GM23338 (cell line): Measurements from ENCODE around the gene ZCCHC14. TPM values are rescaled to one million over a fixed set of nuclear protein-coding genes. Genes with fewer than 3 reads are reported as not detected.

ENCODE experiments used
- ATAC-seq: fragments of 200-7000 bp; cut with Tn5 transposase; 3 replicates; pipeline ENCODE4 v1.9.1; 2020
- DNase-seq: peaks from one replicate; pipeline ENCODE4 v3.0.0-alpha.2; 2015; ENCODE audit warnings: low spot score
- H2AFZ ChIP-seq: fragments of 200-600 bp; sonication (generic); 2 replicates; pipeline ENCODE4 v1.8.0; 2016; ENCODE audit warnings: antibody characterized with exemption, mild to moderate bottlenecking, moderate library complexity
- H3F3A ChIP-seq: fragments of 200-600 bp; sonication (generic); replicated peaks from 2 replicates; pipeline ENCODE4 v1.8.0; 2017; ENCODE audit warnings: antibody characterized with exemption, mixed run types, low read depth
- H3K27ac ChIP-seq: fragments of 200-600 bp; sonication (generic); 2 replicates; pipeline ENCODE4 v1.6.1; 2016; ENCODE audit warnings: low read depth
- H3K27me3 ChIP-seq: fragments of 200-600 bp; sonication (generic); 2 replicates; pipeline ENCODE4 v1.8.0; 2016; ENCODE audit warnings: mild to moderate bottlenecking, mixed run types, moderate library complexity; ENCODE audit not compliant: insufficient read depth
- H3K36me3 ChIP-seq: fragments of 200-600 bp; sonication (generic); 2 replicates; pipeline ENCODE4 v1.8.0; 2016; ENCODE audit warnings: mild to moderate bottlenecking; ENCODE audit not compliant: insufficient read depth
- H3K4me1 ChIP-seq: fragments of 200-600 bp; sonication (generic); 2 replicates; pipeline ENCODE4 v1.8.0; 2016; ENCODE audit warnings: mild to moderate bottlenecking, moderate library complexity; ENCODE audit not compliant: insufficient read depth
- H3K4me2 ChIP-seq: fragments of 200-600 bp; sonication (generic); 2 replicates; pipeline ENCODE4 v1.7.1; 2017; ENCODE audit warnings: mixed run types
- H3K4me3 ChIP-seq: fragments of 200-600 bp; sonication (generic); 2 replicates; pipeline ENCODE4 v1.6.1; 2016; ENCODE audit warnings: mixed run types
- H3K79me2 ChIP-seq: fragments of 200-600 bp; sonication (generic); replicated peaks from 2 replicates; pipeline ENCODE4 v1.8.0; 2017; ENCODE audit warnings: mild to moderate bottlenecking; ENCODE audit not compliant: insufficient read depth
- H3K9me2 ChIP-seq: fragments of 200-600 bp; sonication (generic); 2 replicates; pipeline ENCODE4 v1.8.0; 2017; ENCODE audit not compliant: insufficient read depth
- H4K20me1 ChIP-seq: fragments of 200-600 bp; sonication (generic); replicated peaks from 2 replicates; pipeline ENCODE4 v1.8.0; 2017; ENCODE audit warnings: mild to moderate bottlenecking; ENCODE audit not compliant: insufficient read depth
- H3K27ac Mint-ChIP-seq: 2 replicates; pipeline ENCODE4 v1.8.0; 2020; ENCODE audit warnings: inconsistent platforms, mild to moderate bottlenecking, moderate library complexity, mixed read lengths
- H3K27me3 Mint-ChIP-seq: 3 replicates; pipeline ENCODE4 v1.8.0; 2022; ENCODE audit warnings: low read depth, mild to moderate bottlenecking, moderate library complexity, mixed read lengths, inconsistent platforms; ENCODE audit not compliant: insufficient read depth, poor library complexity
- H3K36me3 Mint-ChIP-seq: 3 replicates; pipeline ENCODE4 v1.8.0; 2021; ENCODE audit warnings: low read depth, mild to moderate bottlenecking, inconsistent platforms, moderate library complexity, mixed read lengths
- H3K4me1 Mint-ChIP-seq: 3 replicates; pipeline ENCODE4 v1.8.0; 2020; ENCODE audit warnings: mild to moderate bottlenecking, inconsistent platforms, mixed read lengths
- H3K4me3 Mint-ChIP-seq: 3 replicates; pipeline ENCODE4 v1.8.0; 2021; ENCODE audit warnings: moderate library complexity, mild to moderate bottlenecking, inconsistent platforms, mixed read lengths
- H3K9me3 Mint-ChIP-seq: 3 replicates; pipeline ENCODE4 v1.8.0; 2020; ENCODE audit warnings: moderate library complexity, mild to moderate bottlenecking, inconsistent platforms, mixed read lengths
- CREB1 ChIP-seq: fragments of 250-450 bp; sonication (Bioruptor Pico); IDR thresholded peaks from 2 replicates; pipeline ENCODE4 v1.5.0; 2020; ENCODE audit warnings: low read depth, mild to moderate bottlenecking, moderate library complexity
- EZH2 ChIP-seq: fragments of 200-600 bp; sonication (generic); IDR thresholded peaks from one replicate; pipeline ENCODE4 v1.8.0; 2017; ENCODE audit warnings: antibody characterized with exemption, mild to moderate bottlenecking, low read depth; ENCODE audit not compliant: unreplicated experiment
- EZH2phosphoT487 ChIP-seq: fragments of 200-600 bp; sonication (generic); IDR thresholded peaks from one replicate; pipeline ENCODE4 v1.8.1; 2018; ENCODE audit warnings: antibody characterized with exemption; ENCODE audit not compliant: unreplicated experiment
- JUNB ChIP-seq: IDR thresholded peaks from one replicate; pipeline ENCODE4 v1.6.1; 2016; ENCODE audit warnings: antibody characterized with exemption; ENCODE audit not compliant: unreplicated experiment
- REST ChIP-seq: IDR thresholded peaks from one replicate; pipeline ENCODE4 v1.6.1; 2018; ENCODE audit warnings: antibody characterized with exemption; ENCODE audit not compliant: unreplicated experiment
- STAT1 ChIP-seq: IDR thresholded peaks from one replicate; pipeline ENCODE4 v1.6.1; 2016; ENCODE audit warnings: antibody characterized with exemption; ENCODE audit not compliant: unreplicated experiment
- ZNF114 ChIP-seq: fragments of 250-450 bp; sonication (Bioruptor Pico); IDR thresholded peaks from 2 replicates; pipeline ENCODE4 v1.5.0; 2020; ENCODE audit warnings: mild to moderate bottlenecking, moderate library complexity
- ZNF331 ChIP-seq: fragments of 250-450 bp; sonication (Bioruptor Pico); IDR thresholded peaks from 2 replicates; pipeline ENCODE4 v1.5.0; 2020; ENCODE audit warnings: low read depth, mild to moderate bottlenecking, moderate library complexity
- polyA plus RNA-seq: library from polyadenylated mRNA; unstranded; fragments of >200 nt; fragmentation: Nextera tagmentation; extraction: Ambion mirVana; gene quantifications from 2 replicates; pipeline ENCODE4 v1.2.1, GENCODE V29; 2016
- total RNA-seq: library from RNA; depleted of rRNA; stranded (reverse); fragments of >200 nt; shearing (Covaris generic); gene quantifications from 2 replicates; pipeline ENCODE4 v1.2.3, GENCODE V29; 2014
- TF ChIP-seq, protein P1 (sequence below): fragments of 250-450 bp; sonication (Bioruptor Pico); IDR thresholded peaks from 2 replicates; pipeline ENCODE4 v1.5.0; 2020; ENCODE audit warnings: mild to moderate bottlenecking, moderate library complexity

Gene ZCCHC14
- total and polyA plus RNA-seq, 2 experiments from 2014 or later, result 6.8 to 22.4 TPM

- TF ChIP-seq, protein P1, sequence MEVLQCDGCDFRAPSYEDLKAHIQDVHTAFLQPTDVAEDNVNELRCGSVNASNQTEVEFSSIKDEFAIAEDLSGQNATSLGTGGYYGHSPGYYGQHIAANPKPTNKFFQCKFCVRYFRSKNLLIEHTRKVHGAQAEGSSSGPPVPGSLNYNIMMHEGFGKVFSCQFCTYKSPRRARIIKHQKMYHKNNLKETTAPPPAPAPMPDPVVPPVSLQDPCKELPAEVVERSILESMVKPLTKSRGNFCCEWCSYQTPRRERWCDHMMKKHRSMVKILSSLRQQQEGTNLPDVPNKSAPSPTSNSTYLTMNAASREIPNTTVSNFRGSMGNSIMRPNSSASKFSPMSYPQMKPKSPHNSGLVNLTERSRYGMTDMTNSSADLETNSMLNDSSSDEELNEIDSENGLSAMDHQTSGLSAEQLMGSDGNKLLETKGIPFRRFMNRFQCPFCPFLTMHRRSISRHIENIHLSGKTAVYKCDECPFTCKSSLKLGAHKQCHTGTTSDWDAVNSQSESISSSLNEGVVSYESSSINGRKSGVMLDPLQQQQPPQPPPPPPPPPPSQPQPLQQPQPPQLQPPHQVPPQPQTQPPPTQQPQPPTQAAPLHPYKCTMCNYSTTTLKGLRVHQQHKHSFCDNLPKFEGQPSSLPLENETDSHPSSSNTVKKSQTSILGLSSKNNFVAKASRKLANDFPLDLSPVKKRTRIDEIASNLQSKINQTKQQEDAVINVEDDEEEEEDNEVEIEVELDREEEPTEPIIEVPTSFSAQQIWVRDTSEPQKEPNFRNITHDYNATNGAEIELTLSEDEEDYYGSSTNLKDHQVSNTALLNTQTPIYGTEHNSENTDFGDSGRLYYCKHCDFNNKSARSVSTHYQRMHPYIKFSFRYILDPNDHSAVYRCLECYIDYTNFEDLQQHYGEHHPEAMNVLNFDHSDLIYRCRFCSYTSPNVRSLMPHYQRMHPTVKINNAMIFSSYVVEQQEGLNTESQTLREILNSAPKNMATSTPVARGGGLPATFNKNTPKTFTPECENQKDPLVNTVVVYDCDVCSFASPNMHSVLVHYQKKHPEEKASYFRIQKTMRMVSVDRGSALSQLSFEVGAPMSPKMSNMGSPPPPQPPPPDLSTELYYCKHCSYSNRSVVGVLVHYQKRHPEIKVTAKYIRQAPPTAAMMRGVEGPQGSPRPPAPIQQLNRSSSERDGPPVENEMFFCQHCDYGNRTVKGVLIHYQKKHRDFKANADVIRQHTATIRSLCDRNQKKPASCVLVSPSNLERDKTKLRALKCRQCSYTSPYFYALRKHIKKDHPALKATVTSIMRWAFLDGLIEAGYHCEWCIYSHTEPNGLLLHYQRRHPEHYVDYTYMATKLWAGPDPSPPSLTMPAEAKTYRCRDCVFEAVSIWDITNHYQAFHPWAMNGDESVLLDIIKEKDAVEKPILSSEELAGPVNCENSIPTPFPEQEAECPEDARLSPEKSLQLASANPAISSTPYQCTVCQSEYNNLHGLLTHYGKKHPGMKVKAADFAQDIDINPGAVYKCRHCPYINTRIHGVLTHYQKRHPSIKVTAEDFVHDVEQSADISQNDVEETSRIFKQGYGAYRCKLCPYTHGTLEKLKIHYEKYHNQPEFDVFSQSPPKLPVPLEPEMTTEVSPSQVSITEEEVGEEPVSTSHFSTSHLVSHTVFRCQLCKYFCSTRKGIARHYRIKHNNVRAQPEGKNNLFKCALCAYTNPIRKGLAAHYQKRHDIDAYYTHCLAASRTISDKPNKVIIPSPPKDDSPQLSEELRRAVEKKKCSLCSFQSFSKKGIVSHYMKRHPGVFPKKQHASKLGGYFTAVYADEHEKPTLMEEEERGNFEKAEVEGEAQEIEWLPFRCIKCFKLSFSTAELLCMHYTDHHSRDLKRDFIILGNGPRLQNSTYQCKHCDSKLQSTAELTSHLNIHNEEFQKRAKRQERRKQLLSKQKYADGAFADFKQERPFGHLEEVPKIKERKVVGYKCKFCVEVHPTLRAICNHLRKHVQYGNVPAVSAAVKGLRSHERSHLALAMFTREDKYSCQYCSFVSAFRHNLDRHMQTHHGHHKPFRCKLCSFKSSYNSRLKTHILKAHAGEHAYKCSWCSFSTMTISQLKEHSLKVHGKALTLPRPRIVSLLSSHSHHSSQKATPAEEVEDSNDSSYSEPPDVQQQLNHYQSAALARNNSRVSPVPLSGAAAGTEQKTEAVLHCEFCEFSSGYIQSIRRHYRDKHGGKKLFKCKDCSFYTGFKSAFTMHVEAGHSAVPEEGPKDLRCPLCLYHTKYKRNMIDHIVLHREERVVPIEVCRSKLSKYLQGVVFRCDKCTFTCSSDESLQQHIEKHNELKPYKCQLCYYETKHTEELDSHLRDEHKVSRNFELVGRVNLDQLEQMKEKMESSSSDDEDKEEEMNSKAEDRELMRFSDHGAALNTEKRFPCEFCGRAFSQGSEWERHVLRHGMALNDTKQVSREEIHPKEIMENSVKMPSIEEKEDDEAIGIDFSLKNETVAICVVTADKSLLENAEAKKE, result no peak
These were observed 68.6 kb downstream of the ZCCHC14 start (continued) for GRCh38 chr16:87424266-87424665.

DNA sequence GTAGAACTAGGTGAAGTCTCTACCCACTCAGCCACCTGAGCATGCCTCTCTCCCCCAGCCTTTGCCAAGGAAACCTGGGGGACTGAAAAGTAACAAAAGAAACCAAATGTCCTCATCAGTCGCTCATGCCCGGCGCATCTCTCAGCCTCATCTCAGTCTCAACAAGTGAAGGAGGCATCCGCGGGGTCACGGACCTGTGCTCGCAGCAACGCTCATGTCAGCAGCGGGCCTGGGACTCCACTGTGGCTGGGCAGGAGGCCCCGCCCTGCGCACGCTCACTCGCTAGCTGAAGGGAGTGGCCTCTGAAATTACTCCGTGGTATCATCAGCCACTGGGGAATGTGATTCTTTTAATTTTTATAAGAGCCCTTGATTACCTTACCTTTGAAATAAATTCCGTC lies 69.4 kb downstream of the ZCCHC14 start:
- H3K27ac ChIP-seq, result no peak overlapping the region
- Mint-ChIP-seq H3K4me3 (no peak overlapping the region), H3K27me3 (peaks cover 12% of the 10 kb centered on the region), H3K9me3 (no peaks in the 10 kb centered on the region; the same call in 2 of the 3 replicates), H3K36me3 (peaks cover 42% of the 10 kb centered on the region), H3K27ac (no peak overlapping the region), H3K4me1 (peaks cover 41% of the 10 kb centered on the region)
- ATAC-seq (no peak), DNase-seq (no peak)
- H3K27me3 ChIP-seq, result no peaks in the 10 kb centered on the region
- H3K4me1 ChIP-seq, result peaks cover 20% of the 10 kb centered on the region
- H2AFZ ChIP-seq, result no peak overlapping the region
- no peak overlapping the region for H3K4me3 ChIP-seq
- no peaks in the 10 kb centered on the region for H3F3A ChIP-seq
- H3K4me2 ChIP-seq, result no peak overlapping the region
- no peaks in the 10 kb centered on the region for H3K9me2 ChIP-seq
- peaks cover 3% of the 10 kb centered on the region; the same call in 1 of the 2 replicates for H3K36me3 ChIP-seq
- H4K20me1 ChIP-seq, result peaks cover 7% of the 10 kb centered on the region
- H3K79me2 ChIP-seq, result 0 out of 2 replicates have a peak, but pooled peaks cover 2% of the 10 kb centered on the region
- TF ChIP-seq REST (no peak), ZNF114 (CRISPR knock-in tag) (no peak), ZNF331 (CRISPR knock-in tag) (no peak), EZH2phosphoT487 (no peak), EZH2 (no peak), CREB1 (CRISPR knock-in tag) (no peak), JUNB (no peak), STAT1 (no peak)
